Measurements from ENCODE around the gene USF2. TPM values are rescaled to one million over a fixed set of nuclear protein-coding genes. Genes with fewer than 3 reads are reported as not detected.

USF2 gene
- total and polyA plus RNA-seq, 12 donors: 125 to 185 (median 151) TPM

DNA sequence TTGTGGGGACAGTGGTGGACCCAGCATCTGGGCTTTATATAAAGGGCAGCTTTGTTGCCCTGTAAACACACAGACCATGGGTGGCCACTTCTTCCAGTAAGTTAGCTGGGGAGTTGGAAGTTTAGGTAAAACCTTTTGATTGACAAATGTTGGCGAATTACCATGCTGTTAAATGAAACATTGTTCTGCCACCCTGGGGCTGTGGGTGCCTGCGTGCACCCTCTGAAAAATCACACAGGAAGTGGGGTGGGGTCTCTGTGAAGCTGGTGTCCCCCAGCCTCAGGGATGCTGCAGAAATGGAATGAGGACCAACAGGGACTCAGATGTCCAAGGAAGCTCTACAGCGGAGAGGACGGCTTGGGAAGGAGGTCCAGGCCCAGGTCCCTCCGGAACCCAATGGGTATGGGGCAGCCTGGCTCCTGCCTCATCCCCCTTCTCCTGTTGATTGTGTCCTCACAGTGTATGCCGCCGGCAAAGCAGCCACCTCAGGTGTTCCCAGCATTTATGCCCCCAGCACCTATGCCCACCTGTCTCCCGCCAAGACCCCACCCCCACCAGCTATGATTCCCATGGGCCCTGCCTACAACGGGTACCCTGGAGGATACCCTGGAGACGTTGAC, 2.8 kb upstream of the USF2 start:
- peaks cover 13 to 64% (median 44%) of the 10 kb centered on the region in 9 donors for H3K4me1 ChIP-seq
- 83 to 89% methylated on average over 10 of the region's 10 CpGs for WGBS, 2 donors
- DNase-seq: no peak

DNA sequence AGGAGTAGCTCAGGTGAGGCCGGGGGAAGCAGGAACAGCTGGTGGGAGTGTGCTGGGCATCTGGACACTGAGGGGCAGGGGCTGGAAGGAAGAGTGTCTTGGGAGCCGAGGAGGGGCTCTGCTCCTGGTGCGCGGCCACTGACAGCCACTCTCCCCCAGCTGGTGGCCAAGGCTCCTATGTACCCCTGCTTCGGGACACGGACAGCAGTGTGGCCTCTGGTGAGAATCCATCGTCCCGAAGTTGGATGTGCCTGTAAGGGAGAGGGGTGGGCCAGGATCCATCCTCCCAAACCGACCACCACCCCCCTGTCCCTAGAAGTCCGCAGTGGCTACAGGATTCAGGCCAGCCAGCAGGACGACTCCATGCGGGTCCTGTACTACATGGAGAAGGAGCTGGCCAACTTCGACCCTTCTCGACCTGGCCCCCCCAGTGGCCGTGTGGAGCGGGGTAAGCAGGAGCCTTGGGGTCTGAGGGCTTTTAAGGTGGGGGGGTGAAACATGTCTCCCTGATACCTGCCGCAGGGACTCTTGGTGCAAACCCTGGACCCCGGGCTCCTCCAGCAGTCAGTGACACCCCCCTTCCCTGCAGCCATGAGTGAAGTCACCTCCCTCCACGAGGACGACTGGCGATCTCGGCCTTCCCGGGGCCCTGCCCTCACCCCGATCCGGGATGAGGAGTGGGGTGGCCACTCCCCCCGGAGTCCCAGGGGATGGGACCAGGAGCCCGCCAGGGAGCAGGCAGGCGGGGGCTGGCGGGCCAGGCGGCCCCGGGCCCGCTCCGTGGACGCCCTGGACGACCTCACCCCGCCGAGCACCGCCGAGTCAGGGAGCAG, 2.0 kb upstream of the USF2 start:
- ATAC-seq (peak; percentile 5 to 40 (median 24)), DNase-seq (peak in 1 of 2 donors; percentile 55)
- H3K4me1 ChIP-seq: peaks cover 13 to 59% (median 42%) of the 10 kb centered on the region in 9 donors
- TF ChIP-seq, protein P1, sequence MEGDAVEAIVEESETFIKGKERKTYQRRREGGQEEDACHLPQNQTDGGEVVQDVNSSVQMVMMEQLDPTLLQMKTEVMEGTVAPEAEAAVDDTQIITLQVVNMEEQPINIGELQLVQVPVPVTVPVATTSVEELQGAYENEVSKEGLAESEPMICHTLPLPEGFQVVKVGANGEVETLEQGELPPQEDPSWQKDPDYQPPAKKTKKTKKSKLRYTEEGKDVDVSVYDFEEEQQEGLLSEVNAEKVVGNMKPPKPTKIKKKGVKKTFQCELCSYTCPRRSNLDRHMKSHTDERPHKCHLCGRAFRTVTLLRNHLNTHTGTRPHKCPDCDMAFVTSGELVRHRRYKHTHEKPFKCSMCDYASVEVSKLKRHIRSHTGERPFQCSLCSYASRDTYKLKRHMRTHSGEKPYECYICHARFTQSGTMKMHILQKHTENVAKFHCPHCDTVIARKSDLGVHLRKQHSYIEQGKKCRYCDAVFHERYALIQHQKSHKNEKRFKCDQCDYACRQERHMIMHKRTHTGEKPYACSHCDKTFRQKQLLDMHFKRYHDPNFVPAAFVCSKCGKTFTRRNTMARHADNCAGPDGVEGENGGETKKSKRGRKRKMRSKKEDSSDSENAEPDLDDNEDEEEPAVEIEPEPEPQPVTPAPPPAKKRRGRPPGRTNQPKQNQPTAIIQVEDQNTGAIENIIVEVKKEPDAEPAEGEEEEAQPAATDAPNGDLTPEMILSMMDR (IDR thresholded peaks at IDR 0.05): no peak
- no peaks in the 10 kb centered on the region for H3K27me3 ChIP-seq
- H3K36me3 ChIP-seq: peaks cover 6 to 20% (median 16%) of the 10 kb centered on the region in 9 donors
- no peaks in the 10 kb centered on the region for H3K9me3 ChIP-seq
- peak overlapping the region; percentile 62 to 99 (median 89) for H3K4me3 ChIP-seq
- WGBS, 2 donors: 34 to 37% methylated on average over 39 of the region's 39 CpGs
- intact Hi-C loops (cut with DNase I): loop anchor here in 6 of 10 donors (5.0 to 10.0 kb wide), 4 partner anchors 109 to 292 kb away; partner anchors contain the start of genes FXYD7 (in 3 of the 6), FXYD1 (in 2 of the 6) and LGI4 (in 2 of the 6)
- H3K27ac ChIP-seq: peak overlapping the region; percentile 87 to 100 (median 96)

More for the DNA sequence above, 2.8 kb upstream of the USF2 start:
- no peaks in the 10 kb centered on the region for H3K27me3 ChIP-seq
- H3K27ac ChIP-seq: peak overlapping the region in 5 of 10 donors; percentile 7 to 99 (median 22)
- peaks cover 1 to 13% (median 8%) of the 10 kb centered on the region in 9 donors for H3K36me3 ChIP-seq
- H3K9me3 ChIP-seq: no peaks in the 10 kb centered on the region
- intact Hi-C loops (cut with DNase I): loop anchor here in 6 of 10 donors (5.0 to 10.0 kb wide), 4 partner anchors 109 to 291 kb away; partner anchors contain the start of genes FXYD7 (in 3 of the 6), FXYD1 (in 2 of the 6) and LGI4 (in 2 of the 6)
- no peak overlapping the region for H3K4me3 ChIP-seq
- peak in 1 of 8 donors; percentile 1 for ATAC-seq
- TF ChIP-seq, protein P1 (IDR thresholded peaks at IDR 0.05): no peak

DNA sequence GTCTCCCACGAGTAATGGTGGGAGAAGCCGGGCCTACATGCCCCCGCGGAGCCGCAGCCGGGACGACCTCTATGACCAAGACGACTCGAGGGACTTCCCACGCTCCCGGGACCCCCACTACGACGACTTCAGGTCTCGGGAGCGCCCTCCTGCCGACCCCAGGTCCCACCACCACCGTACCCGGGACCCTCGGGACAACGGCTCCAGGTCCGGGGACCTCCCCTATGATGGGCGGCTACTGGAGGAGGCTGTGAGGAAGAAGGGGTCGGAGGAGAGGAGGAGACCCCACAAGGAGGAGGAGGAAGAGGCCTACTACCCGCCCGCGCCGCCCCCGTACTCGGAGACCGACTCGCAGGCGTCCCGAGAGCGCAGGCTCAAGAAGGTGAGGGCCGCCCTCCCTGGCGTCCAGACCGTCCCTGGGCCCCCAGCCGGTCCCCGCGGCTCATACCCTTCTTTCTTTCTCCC, 1.4 kb upstream of the USF2 start:
- H3K36me3 ChIP-seq: peaks cover 8 to 26% (median 21%) of the 10 kb centered on the region in 9 donors
- H3K27me3 ChIP-seq: no peaks in the 10 kb centered on the region
- TF ChIP-seq, protein P1 (IDR thresholded peaks at IDR 0.05): no peak
- H3K27ac ChIP-seq: peak overlapping the region; percentile 87 to 100 (median 96)
- intact Hi-C loops (cut with DNase I): loop anchor here in 6 of 10 donors (5.0 to 10.0 kb wide), 4 partner anchors 110 to 293 kb away; partner anchors contain the start of genes FXYD7 (in 3 of the 6), FXYD1 (in 2 of the 6) and LGI4 (in 2 of the 6)
- DNase-seq: peak; percentile 50 to 68
- 0% methylated on average over 40 of the region's 40 CpGs for WGBS, 2 donors
- H3K9me3 ChIP-seq: no peaks in the 10 kb centered on the region
- H3K4me1 ChIP-seq: peaks cover 13 to 54% (median 42%) of the 10 kb centered on the region in 9 donors
- peak overlapping the region; percentile 62 to 99 (median 89) for H3K4me3 ChIP-seq
- peak; percentile 35 to 71 (median 58) for ATAC-seq
